ENCODE data around the gene WWC2.

Gene WWC2

DNA sequence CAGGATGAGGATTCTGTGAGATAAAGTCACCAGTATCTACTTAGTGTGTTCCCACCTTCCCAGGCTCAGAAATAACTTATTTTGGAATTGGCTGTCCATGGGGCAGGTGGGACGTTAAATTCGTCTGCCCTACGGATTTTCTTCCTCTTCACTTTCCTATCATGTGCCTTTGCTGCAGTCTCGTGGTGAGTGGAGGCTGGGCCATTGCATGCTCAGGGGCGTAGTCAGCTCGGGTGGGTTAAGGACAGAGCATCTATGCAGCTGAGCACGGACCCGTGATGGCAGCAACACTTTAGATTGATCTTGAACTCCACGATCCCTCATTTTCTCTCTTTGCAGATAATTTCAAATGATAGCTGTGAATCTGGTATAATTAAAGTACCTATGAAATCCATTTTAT lies 169.5 kb downstream of the WWC2 start:
- no peak overlapping the region for H3K27ac ChIP-seq (ENCODE audit: extremely low read depth, low read depth, low read length)
- no peak for TF ChIP-seq ZNF596 (tag by site-specific recombination; IDR thresholded peaks at IDR 0.05)
- TF ChIP-seq, protein P1, sequence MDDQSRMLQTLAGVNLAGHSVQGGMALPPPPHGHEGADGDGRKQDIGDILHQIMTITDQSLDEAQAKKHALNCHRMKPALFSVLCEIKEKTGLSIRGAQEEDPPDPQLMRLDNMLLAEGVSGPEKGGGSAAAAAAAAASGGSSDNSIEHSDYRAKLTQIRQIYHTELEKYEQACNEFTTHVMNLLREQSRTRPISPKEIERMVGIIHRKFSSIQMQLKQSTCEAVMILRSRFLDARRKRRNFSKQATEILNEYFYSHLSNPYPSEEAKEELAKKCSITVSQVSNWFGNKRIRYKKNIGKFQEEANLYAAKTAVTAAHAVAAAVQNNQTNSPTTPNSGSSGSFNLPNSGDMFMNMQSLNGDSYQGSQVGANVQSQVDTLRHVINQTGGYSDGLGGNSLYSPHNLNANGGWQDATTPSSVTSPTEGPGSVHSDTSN (CRISPR knock-in tag; IDR thresholded peaks at IDR 0.05): no peak
- peaks cover 0 to 52% of the 10 kb centered on the region in 2 experiments; a peak in 2 of 3 replicates for H3K36me3 ChIP-seq (ENCODE audit: control insufficient read depth in 2 of 2, insufficient read depth in 1 of 2, low read length in 2 of 2)
- no peak overlapping the region for H3K4me3 ChIP-seq (ENCODE audit: low read depth, low read length)
- ChIA-PET CTCF (interaction anchor here (1.1 kb wide), 1 partner anchor 332 kb away, joined by 5 read pairs; no protein-coding TSS in a partner anchor), POLR2A (no interaction called here)
- no peaks in the 10 kb centered on the region for H3K9me3 ChIP-seq (ENCODE audit: control insufficient read depth, insufficient read depth, low read depth, low read length)
- H3K4me1 ChIP-seq (ENCODE audit: control insufficient read depth, insufficient read depth, low read length): no peaks in the 10 kb centered on the region

DNA sequence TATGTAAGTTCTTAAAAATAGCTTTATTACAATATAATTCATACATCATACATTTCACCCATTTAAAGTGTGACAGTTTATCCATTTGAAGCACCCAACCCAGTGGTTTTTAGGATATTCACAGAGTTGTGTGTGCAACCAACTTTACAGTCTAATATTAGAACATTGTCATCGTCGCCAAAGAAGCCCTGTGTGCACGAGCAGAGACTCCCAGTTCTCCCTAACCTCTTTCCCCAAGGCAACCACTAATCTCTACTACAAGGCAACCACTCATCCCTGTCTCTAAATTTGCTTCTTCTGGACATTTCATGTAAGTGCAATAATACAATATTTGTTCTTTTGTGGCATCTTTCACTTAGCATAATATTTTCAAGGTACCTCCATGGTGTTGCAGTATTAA lies 173.3 kb downstream of the WWC2 start:
- peaks cover 3 to 48% of the 10 kb centered on the region in 2 experiments; a peak in 2 of 3 replicates for H3K36me3 ChIP-seq (ENCODE audit: control insufficient read depth in 2 of 2, insufficient read depth in 1 of 2, low read length in 2 of 2)
- TF ChIP-seq ZNF175 (tag by site-specific recombination; IDR thresholded peaks at IDR 0.05) (no peak), ZNF133 (tag by site-specific recombination; IDR thresholded peaks at IDR 0.05) (no peak), GLIS1 (tag by site-specific recombination; IDR thresholded peaks at IDR 0.05) (no peak), ZBTB8A (tag by site-specific recombination; IDR thresholded peaks at IDR 0.05) (no peak), ZNF501 (tag by site-specific recombination; IDR thresholded peaks at IDR 0.05) (no peak), ZNF404 (tag by site-specific recombination; IDR thresholded peaks at IDR 0.05) (no peak), ZNF555 (tag by site-specific recombination; conservative IDR thresholded peaks at IDR 0.05) (no peak), ZNF335 (tag by site-specific recombination; conservative IDR thresholded peaks at IDR 0.05) (no peak), ZNF664 (tag by site-specific recombination; IDR thresholded peaks at IDR 0.05) (no peak), ZNF266 (tag by site-specific recombination; IDR thresholded peaks at IDR 0.05; ENCODE audit: low read depth) (no peak)
- TF ChIP-seq, protein P2, sequence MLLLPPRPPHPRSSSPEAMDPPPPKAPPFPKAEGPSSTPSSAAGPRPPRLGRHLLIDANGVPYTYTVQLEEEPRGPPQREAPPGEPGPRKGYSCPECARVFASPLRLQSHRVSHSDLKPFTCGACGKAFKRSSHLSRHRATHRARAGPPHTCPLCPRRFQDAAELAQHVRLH (tag by site-specific recombination; IDR thresholded peaks at IDR 0.05): no peak
- H3K4me1 ChIP-seq (ENCODE audit: control insufficient read depth, insufficient read depth, low read length): no peaks in the 10 kb centered on the region
- no peaks in the 10 kb centered on the region for H3K9me3 ChIP-seq (ENCODE audit: control insufficient read depth, insufficient read depth, low read depth, low read length)
- H3K27ac ChIP-seq (ENCODE audit: extremely low read depth, low read depth, low read length): no peak overlapping the region
- no peak overlapping the region for H3K4me3 ChIP-seq (ENCODE audit: low read depth, low read length)
- ChIA-PET POLR2A (no interaction called here), CTCF (interaction anchor here (4.7 kb wide), 1 partner anchor 10 kb away, joined by 19 read pairs; no protein-coding TSS in a partner anchor)

DNA sequence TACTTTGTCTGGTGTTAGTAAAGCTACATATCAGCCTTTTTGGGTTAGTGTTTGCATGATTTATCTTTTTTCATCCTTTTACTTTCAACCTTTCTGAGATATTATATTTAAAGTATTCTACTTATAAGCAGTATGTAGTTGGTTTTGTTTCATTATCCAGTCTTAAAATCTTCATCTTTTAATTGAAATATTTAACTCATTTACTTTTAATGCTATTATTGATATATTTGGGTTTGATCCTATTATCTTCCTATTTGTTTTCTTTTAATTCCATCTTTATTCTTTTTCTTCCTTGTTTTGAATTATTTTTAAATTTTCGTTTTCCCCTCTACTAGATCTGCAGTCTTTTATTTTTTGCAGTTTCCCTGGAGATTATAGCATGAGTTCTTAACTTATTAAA lies 177.0 kb downstream of the WWC2 start:
- no peak overlapping the region for H3K27ac ChIP-seq (ENCODE audit: extremely low read depth, low read depth, low read length)
- H3K4me1 ChIP-seq (ENCODE audit: control insufficient read depth, insufficient read depth, low read length): no peaks in the 10 kb centered on the region
- no peak overlapping the region for H3K4me3 ChIP-seq (ENCODE audit: low read depth, low read length)
- peaks cover 3 to 40% of the 10 kb centered on the region in 2 experiments; a peak in 2 of 3 replicates for H3K36me3 ChIP-seq (ENCODE audit: control insufficient read depth in 2 of 2, insufficient read depth in 1 of 2, low read length in 2 of 2)
- TF ChIP-seq ZNF394 (tag by site-specific recombination; IDR thresholded peaks at IDR 0.05; ENCODE audit: borderline replicate concordance) (no peak), SP2 (tag by site-specific recombination; IDR thresholded peaks at IDR 0.05) (no peak)
- TF ChIP-seq, protein P3, sequence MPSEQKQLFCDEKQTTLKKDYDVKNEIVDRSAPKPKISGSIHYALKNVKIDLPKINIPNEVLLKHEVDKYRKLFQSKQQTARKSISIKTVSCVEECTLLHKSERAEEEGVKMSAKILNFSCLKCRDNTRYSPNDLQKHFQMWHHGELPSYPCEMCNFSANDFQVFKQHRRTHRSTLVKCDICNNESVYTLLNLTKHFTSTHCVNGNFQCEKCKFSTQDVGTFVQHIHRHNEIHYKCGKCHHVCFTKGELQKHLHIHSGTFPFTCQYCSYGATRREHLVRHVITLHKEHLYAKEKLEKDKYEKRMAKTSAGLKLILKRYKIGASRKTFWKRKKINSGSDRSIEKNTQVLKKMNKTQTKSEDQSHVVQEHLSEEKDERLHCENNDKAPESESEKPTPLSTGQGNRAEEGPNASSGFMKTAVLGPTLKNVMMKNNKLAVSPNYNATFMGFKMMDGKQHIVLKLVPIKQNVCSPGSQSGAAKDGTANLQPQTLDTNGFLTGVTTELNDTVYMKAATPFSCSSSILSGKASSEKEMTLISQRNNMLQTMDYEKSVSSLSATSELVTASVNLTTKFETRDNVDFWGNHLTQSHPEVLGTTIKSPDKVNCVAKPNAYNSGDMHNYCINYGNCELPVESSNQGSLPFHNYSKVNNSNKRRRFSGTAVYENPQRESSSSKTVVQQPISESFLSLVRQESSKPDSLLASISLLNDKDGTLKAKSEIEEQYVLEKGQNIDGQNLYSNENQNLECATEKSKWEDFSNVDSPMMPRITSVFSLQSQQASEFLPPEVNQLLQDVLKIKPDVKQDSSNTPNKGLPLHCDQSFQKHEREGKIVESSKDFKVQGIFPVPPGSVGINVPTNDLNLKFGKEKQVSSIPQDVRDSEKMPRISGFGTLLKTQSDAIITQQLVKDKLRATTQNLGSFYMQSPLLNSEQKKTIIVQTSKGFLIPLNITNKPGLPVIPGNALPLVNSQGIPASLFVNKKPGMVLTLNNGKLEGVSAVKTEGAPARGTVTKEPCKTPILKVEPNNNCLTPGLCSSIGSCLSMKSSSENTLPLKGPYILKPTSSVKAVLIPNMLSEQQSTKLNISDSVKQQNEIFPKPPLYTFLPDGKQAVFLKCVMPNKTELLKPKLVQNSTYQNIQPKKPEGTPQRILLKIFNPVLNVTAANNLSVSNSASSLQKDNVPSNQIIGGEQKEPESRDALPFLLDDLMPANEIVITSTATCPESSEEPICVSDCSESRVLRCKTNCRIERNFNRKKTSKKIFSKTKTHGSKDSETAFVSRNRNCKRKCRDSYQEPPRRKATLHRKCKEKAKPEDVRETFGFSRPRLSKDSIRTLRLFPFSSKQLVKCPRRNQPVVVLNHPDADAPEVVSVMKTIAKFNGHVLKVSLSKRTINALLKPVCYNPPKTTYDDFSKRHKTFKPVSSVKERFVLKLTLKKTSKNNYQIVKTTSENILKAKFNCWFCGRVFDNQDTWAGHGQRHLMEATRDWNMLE (tag by site-specific recombination; conservative IDR thresholded peaks at IDR 0.05; ENCODE audit: low read depth): no peak
- TF ChIP-seq, protein P4, sequence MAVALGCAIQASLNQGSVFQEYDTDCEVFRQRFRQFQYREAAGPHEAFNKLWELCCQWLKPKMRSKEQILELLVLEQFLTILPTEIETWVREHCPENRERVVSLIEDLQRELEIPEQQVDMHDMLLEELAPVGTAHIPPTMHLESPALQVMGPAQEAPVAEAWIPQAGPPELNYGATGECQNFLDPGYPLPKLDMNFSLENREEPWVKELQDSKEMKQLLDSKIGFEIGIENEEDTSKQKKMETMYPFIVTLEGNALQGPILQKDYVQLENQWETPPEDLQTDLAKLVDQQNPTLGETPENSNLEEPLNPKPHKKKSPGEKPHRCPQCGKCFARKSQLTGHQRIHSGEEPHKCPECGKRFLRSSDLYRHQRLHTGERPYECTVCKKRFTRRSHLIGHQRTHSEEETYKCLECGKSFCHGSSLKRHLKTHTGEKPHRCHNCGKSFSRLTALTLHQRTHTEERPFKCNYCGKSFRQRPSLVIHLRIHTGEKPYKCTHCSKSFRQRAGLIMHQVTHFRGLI (tag by site-specific recombination; IDR thresholded peaks at IDR 0.05): no peak
- CTCF ChIA-PET: no interaction called here
- POLR2A ChIA-PET: no interaction called here
- no peaks in the 10 kb centered on the region for H3K9me3 ChIP-seq (ENCODE audit: control insufficient read depth, insufficient read depth, low read depth, low read length)
